H1 (cell line): Measurements from ENCODE around the gene TTC3. TPM values are rescaled to one million over a fixed set of nuclear protein-coding genes. Genes with fewer than 3 reads are reported as not detected.

Experiments
- CTCF ChIA-PET: fragments of 300-600 bp; sonication (Branson Sonifier 250); formaldehyde crosslinking; loops from one replicate; lab custom pipeline; 2021; ENCODE audit not compliant: partially characterized antibody; lab: Charles Lee
- POLR2A ChIA-PET: fragments of 300-600 bp; sonication (Branson Sonifier 250); formaldehyde crosslinking; loops from one replicate; lab custom pipeline; 2021; ENCODE audit warnings: inconsistent platforms; ENCODE audit not compliant: partially characterized antibody; lab: Charles Lee
- DNase-seq, 2 experiments: peaks; one replicate each; pipeline versions ENCODE4 v3.0.0 to v3.0.0-alpha.2; 2010 to 2022; ENCODE audit warnings: low spot score in 2 of 2, low read depth in 1 of 2, mixed read lengths in 1 of 2
- FAIRE-seq: peaks from 2 replicates; lab custom pipeline; 2011; peaks lifted over from hg19 to GRCh38; lab: Jason Lieb, UNC
- H2AFZ ChIP-seq: 2 replicates; pipeline ENCODE4 v1.8.1; 2012; ENCODE audit warnings: low read length, inconsistent platforms
- H2AK5ac ChIP-seq: 2 replicates; pipeline ENCODE4 v1.6.1; 2013; ENCODE audit warnings: low read depth, low read length
- H2BK120ac ChIP-seq: replicated peaks from 2 replicates; pipeline ENCODE3; 2013; ENCODE audit warnings: low read depth, low read length, inconsistent platforms
- H2BK12ac ChIP-seq: 2 replicates; pipeline ENCODE4 v1.6.1; 2013; ENCODE audit warnings: low read depth, low read length
- H2BK15ac ChIP-seq: 2 replicates; pipeline ENCODE4 v1.6.1; 2013; ENCODE audit warnings: low read length
- H2BK20ac ChIP-seq: 2 replicates; pipeline ENCODE4 v1.6.1; 2013; ENCODE audit warnings: low read length
- H2BK5ac ChIP-seq: 2 replicates; pipeline ENCODE4 v1.6.1; 2013; ENCODE audit warnings: low read depth, low read length
- H3K14ac ChIP-seq: 2 replicates; pipeline ENCODE4 v1.6.1; 2013; ENCODE audit warnings: inconsistent platforms; ENCODE audit not compliant: insufficient read length
- H3K18ac ChIP-seq: 2 replicates; pipeline ENCODE4 v1.6.1; 2013; ENCODE audit warnings: low read length; ENCODE audit errors: extremely low read depth
- H3K23ac ChIP-seq: 2 replicates; pipeline ENCODE4 v1.6.1; 2013; ENCODE audit warnings: inconsistent platforms; ENCODE audit not compliant: insufficient read length
- H3K23me2 ChIP-seq: 2 replicates; pipeline ENCODE4 v1.6.1; 2013; ENCODE audit warnings: low read depth, low read length
- H3K27ac ChIP-seq: 2 replicates; pipeline ENCODE4 v1.6.1; 2011; ENCODE audit warnings: low read depth, low read length, inconsistent platforms
- H3K27me3 ChIP-seq, 4 experiments: replicated peaks in 1 of 4; 1 replicate in 1 of 4; 2 replicates in 3 of 4; pipeline versions ENCODE4 v1.6.1 to v1.8.1; 2011 to 2013; ENCODE audit warnings: low read length in 3 of 4, mild to moderate bottlenecking in 3 of 4, inconsistent platforms in 2 of 4, mixed read lengths in 2 of 4, moderate library complexity in 1 of 4; ENCODE audit not compliant: control insufficient read depth in 3 of 4, insufficient read depth in 3 of 4; ENCODE audit errors: extremely low read depth in 1 of 4
- H3K36me3 ChIP-seq, 4 experiments: 2 replicates each; pipeline versions ENCODE4 v1.6.1 to v1.8.1; 2011 to 2013; ENCODE audit warnings: mild to moderate bottlenecking in 4 of 4, low read length in 3 of 4, moderate library complexity in 2 of 4, control low read depth in 1 of 4, inconsistent platforms in 1 of 4; ENCODE audit not compliant: insufficient read depth in 4 of 4, control insufficient read depth in 2 of 4
- H3K4ac ChIP-seq: replicated peaks from 2 replicates; pipeline ENCODE3; 2013; ENCODE audit warnings: low read length, low read depth, mixed read lengths, inconsistent platforms; ENCODE audit not compliant: insufficient read length
- H3K4me1 ChIP-seq, 4 experiments: replicated peaks in 1 of 4; 1 replicate in 1 of 4; 2 replicates in 3 of 4; pipeline versions ENCODE4 v1.6.1 to v1.8.1; 2011 to 2013; ENCODE audit warnings: low read length in 3 of 4, inconsistent platforms in 2 of 4, mixed read lengths in 1 of 4; ENCODE audit not compliant: insufficient read depth in 4 of 4, control insufficient read depth in 3 of 4
- H3K4me2 ChIP-seq, 2 experiments: 2 replicates each; pipeline versions ENCODE4 v1.6.1 to v1.8.1; 2011 to 2013; ENCODE audit warnings: low read depth in 2 of 2, low read length in 2 of 2, control low read depth in 1 of 2, inconsistent platforms in 1 of 2, mild to moderate bottlenecking in 1 of 2; ENCODE audit not compliant: insufficient read depth in 1 of 2
- H3K4me3 ChIP-seq, 4 experiments: fragments of 200-600, 300-600 bp in 1 of 4; sonication (generic), shearing (Covaris generic), sonication (Bioruptor Twin) in 1 of 4; 2 replicates each; pipeline versions ENCODE4 v1.5.1 to v1.8.1; 2011 to 2016; ENCODE audit warnings: low read length in 4 of 4, low read depth in 3 of 4, control low read depth in 2 of 4, inconsistent platforms in 2 of 4, mild to moderate bottlenecking in 2 of 4, mixed read lengths in 1 of 4, moderate library complexity in 1 of 4; ENCODE audit not compliant: insufficient read depth in 2 of 4; ENCODE audit errors: extremely low read depth in 1 of 4
- H3K56ac ChIP-seq: replicated peaks from 2 replicates; pipeline ENCODE3; 2013; ENCODE audit warnings: low read depth, mild to moderate bottlenecking, mixed read lengths, low read length, inconsistent platforms; ENCODE audit not compliant: insufficient read length
- H3K79me1 ChIP-seq: 2 replicates; pipeline ENCODE4 v1.6.1; 2013; ENCODE audit warnings: low read depth, low read length, control low read depth
- H3K79me2 ChIP-seq, 2 experiments: 2 replicates each; pipeline versions ENCODE4 v1.6.1 to v1.8.1; 2012 to 2013; ENCODE audit warnings: low read length in 2 of 2, mild to moderate bottlenecking in 2 of 2, inconsistent platforms in 1 of 2; ENCODE audit not compliant: insufficient read depth in 2 of 2, control insufficient read depth in 1 of 2
- H3K9ac ChIP-seq, 4 experiments: replicated peaks in 1 of 4; 1 replicate in 1 of 4; 2 replicates in 3 of 4; pipeline versions ENCODE4 v1.6.1 to v1.8.1; 2011 to 2013; ENCODE audit warnings: low read depth in 3 of 4, low read length in 3 of 4, control low read depth in 2 of 4, mild to moderate bottlenecking in 2 of 4, moderate library complexity in 2 of 4, inconsistent platforms in 1 of 4; ENCODE audit errors: extremely low read depth in 1 of 4
- H3K9me3 ChIP-seq, 2 experiments: 2 replicates each; pipeline versions ENCODE4 v1.6.1 to v1.8.1; 2012 to 2013; ENCODE audit warnings: mild to moderate bottlenecking in 2 of 2, moderate library complexity in 2 of 2, control low read depth in 1 of 2, inconsistent platforms in 1 of 2, low read depth in 1 of 2, low read length in 1 of 2, mixed read lengths in 1 of 2; ENCODE audit not compliant: insufficient read depth in 2 of 2
- H4K20me1 ChIP-seq, 2 experiments: replicated peaks in 1 of 2; 2 replicates each; pipeline versions ENCODE3 to v1.8.1; 2011 to 2013; ENCODE audit warnings: inconsistent platforms in 2 of 2, low read length in 2 of 2, mild to moderate bottlenecking in 1 of 2; ENCODE audit not compliant: insufficient read depth in 2 of 2, control insufficient read depth in 1 of 2
- H4K5ac ChIP-seq: 2 replicates; pipeline ENCODE4 v1.6.1; 2013; ENCODE audit warnings: low read length, low read depth, mixed read lengths, inconsistent platforms; ENCODE audit not compliant: insufficient read length
- H4K8ac ChIP-seq: 2 replicates; pipeline ENCODE4 v1.8.0; 2013; ENCODE audit warnings: mild to moderate bottlenecking, moderate library complexity, low read length, inconsistent platforms; ENCODE audit not compliant: insufficient read depth; ENCODE audit errors: extremely low read depth
- H4K91ac ChIP-seq: replicated peaks from 2 replicates; pipeline ENCODE3; 2013; ENCODE audit warnings: low read length, mixed read lengths, inconsistent platforms; ENCODE audit not compliant: insufficient read length
- MAFK ChIP-seq: IDR thresholded peaks from 2 replicates; pipeline ENCODE4 v1.6.1; 2012; ENCODE audit warnings: low read depth, mild to moderate bottlenecking, improper control_type of control experiment, low read length
- RXRA ChIP-seq: IDR thresholded peaks from 2 replicates; pipeline ENCODE4 v1.6.1; 2011; ENCODE audit warnings: low read depth, mild to moderate bottlenecking, low read length, moderate library complexity; ENCODE audit not compliant: insufficient read depth
- WGBS, 2 experiments: shearing (Covaris generic) in 1 of 2; methylation state at CpG; one replicate each; pipeline versions ENCODE4 v1.1.6 to v1.1.7; 2013 to 2015; ENCODE audit warnings: low lambda C conversion rate in 2 of 2, mixed read lengths in 2 of 2, inconsistent platforms in 1 of 2, low coverage in 1 of 2, missing lambda C conversion rate in 1 of 2; ENCODE audit not compliant: insufficient replicate concordance in 2 of 2, insufficient coverage in 1 of 2, insufficient read length in 1 of 2; ENCODE audit errors: extremely low coverage in 1 of 2, missing lambda C conversion rate in 1 of 2; 5-methylcytosine and 5-hydroxymethylcytosine counted together
- polyA plus RNA-seq, 7 experiments: library from polyadenylated mRNA; depleted of rRNA in 3 of 7; stranded (reverse) in 5 of 7; unstranded in 2 of 7; fragments of >200 nt in 5 of 7; fragments of 200-250 nt in 2 of 7; gene quantifications; 1 replicate in 5 of 7; 2 replicates in 1 of 7; 4 replicates in 1 of 7; pipeline versions ENCODE4 v1.2.1 to v1.2.3, GENCODE V29; 2011 to 2013; ENCODE audit warnings: missing spikeins in 2 of 7, mixed read lengths in 2 of 7
- total RNA-seq: library from RNA; stranded (reverse); fragmentation: NEBNext Ultra II Directional; extraction: Animal tissue kit (Norgen Biotek cat#: 25700); gene quantifications from 2 replicates; pipeline ENCODE4 v1.2.1, GENCODE V29; 2021

The TTC3 gene
- total and polyA plus RNA-seq, 2 of the 8 experiments (the other 6 are each of a cell fraction or from before 2014, with no cell fraction given), result 11.0 to 36.2 TPM

DNA sequence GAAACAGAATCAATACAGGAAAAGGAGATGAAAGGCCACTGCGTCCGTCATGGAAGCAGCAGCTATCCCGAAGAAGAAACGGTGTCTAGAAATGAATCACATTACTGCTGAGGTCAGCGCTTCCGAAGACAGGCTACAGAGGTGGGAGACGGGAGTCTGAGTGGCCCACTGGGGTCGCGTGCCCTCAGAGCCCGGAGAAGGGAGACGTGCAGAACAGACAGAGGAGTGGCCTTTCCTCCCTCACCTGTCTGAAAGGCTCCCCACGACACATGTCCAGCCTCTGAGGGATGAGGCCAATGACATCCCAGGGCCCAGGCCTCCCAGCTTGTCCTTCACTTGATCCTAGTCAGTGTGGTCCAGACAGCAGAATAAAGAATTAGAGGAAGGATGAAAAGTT lies 158.2 kb downstream of the TTC3 start:
- peaks cover 14 to 47% (median 40%) of the 10 kb centered on the region in 4 experiments; a peak in 7 of 8 replicates for H3K36me3 ChIP-seq
- CTCF ChIA-PET, result interaction anchor here (1.2 kb wide), 1 partner anchor 65 kb away, joined by 4 read pairs; no protein-coding TSS in a partner anchor
- no peaks in the 10 kb centered on the region for H3K23me2 ChIP-seq

More for the DNA sequence above, 158.2 kb downstream of the TTC3 start:
- H2AK5ac ChIP-seq, result no peak overlapping the region
- no peak overlapping the region for H2AFZ ChIP-seq
- H3K4me2 ChIP-seq, result no peak overlapping the region
- H4K91ac ChIP-seq, result no peak overlapping the region
- POLR2A ChIA-PET, result no interaction called here
- H4K8ac ChIP-seq, result no peak overlapping the region
- H3K14ac ChIP-seq, result no peak overlapping the region
- TF ChIP-seq MAFK, result peak; percentile 55
- no peak for TF ChIP-seq RXRA
- no peaks in the 10 kb centered on the region for H3K9me3 ChIP-seq
- no peak overlapping the region for H2BK15ac ChIP-seq
- peaks cover 0 to 3% of the 10 kb centered on the region in 2 experiments; a peak in 1 of 4 replicates for H3K79me2 ChIP-seq
- H3K18ac ChIP-seq, result no peak overlapping the region
- H4K5ac ChIP-seq, result no peak overlapping the region
- no peak overlapping the region for H3K23ac ChIP-seq
- FAIRE-seq, result no peak
- no peak overlapping the region for H2BK5ac ChIP-seq
- no peaks in the 10 kb centered on the region for H3K4me1 ChIP-seq
- H2BK12ac ChIP-seq, result no peak overlapping the region
- no peak overlapping the region for H2BK20ac ChIP-seq
- no peaks in the 10 kb centered on the region for H3K27me3 ChIP-seq
- H3K9ac ChIP-seq, result no peak overlapping the region
- 92% methylated on average over 12 of the region's 12 CpGs; no CpG with 5 or more reads in 1 of the 2 experiments for WGBS, 2 experiments
- no peak overlapping the region for H3K27ac ChIP-seq
- no peak overlapping the region for H2BK120ac ChIP-seq
- H3K4ac ChIP-seq, result no peak overlapping the region
- DNase-seq, result peak in 1 of 2 experiments; percentile 30
- H3K56ac ChIP-seq, result no peak overlapping the region
- no peaks in the 10 kb centered on the region for H3K79me1 ChIP-seq
- H3K4me3 ChIP-seq, result no peak overlapping the region
- H4K20me1 ChIP-seq, result peaks cover 4 to 9% of the 10 kb centered on the region in 2 experiments
